K562 (cell line): Measurements from ENCODE around the gene INPP5E. TPM values are rescaled to one million over a fixed set of nuclear protein-coding genes. Genes with fewer than 3 reads are reported as not detected.

Experiments
- ATAC-seq: fragments of 200-7000 bp; cut with Tn5 transposase; 3 replicates; pipeline ENCODE4 v1.9.1; 2020; ENCODE audit warnings: moderate library complexity
- BruUV-seq: library from RNA; stranded (reverse); fragments of 400-500 nt; replicated peaks from 2 replicates; lab custom pipeline; 2021; lab: Mats Ljungman, UMichigan
- CTCF ChIA-PET: fragments of 300-600 bp; formaldehyde crosslinking; extraction: SDS; loops from one replicate; lab custom pipeline; 2021; ENCODE audit warnings: low intra/inter-chr PET ratio; lab: Yijun Ruan, JAX
- POLR2A ChIA-PET: fragments of 300-600, 350-650 bp; sonication (Branson Sonifier 250); formaldehyde crosslinking; extraction: SDS; loops from one replicate; lab custom pipeline; 2021; ENCODE audit warnings: antibody characterized with exemption, inconsistent platforms; lab: Yijun Ruan, JAX
- DNase-seq, 4 experiments: peaks; one replicate each; pipeline versions ENCODE4 v3.0.0 to v3.0.0-alpha.2; 2011 to 2018; ENCODE audit warnings: low spot score in 3 of 4, mixed read lengths in 3 of 4; ENCODE audit errors: extremely low read depth in 1 of 4
- FAIRE-seq: peaks from 2 replicates; lab custom pipeline; 2011; peaks lifted over from hg19 to GRCh38; lab: Jason Lieb, UNC
- H2AFZ ChIP-seq: 2 replicates; pipeline ENCODE4 v1.6.0; 2011; ENCODE audit warnings: low read depth, low read length, control low read depth, inconsistent platforms
- H3K27ac ChIP-seq: fragments of 200-600 bp; 3 replicates; pipeline ENCODE4 v1.8.0; 2011; ENCODE audit warnings: low read depth, mild to moderate bottlenecking, control low read depth, inconsistent platforms, low read length, moderate library complexity, mixed read lengths; ENCODE audit errors: extremely low read depth
- H3K27me3 ChIP-seq, 2 experiments: fragments of 300-600 bp in 1 of 2; 2 replicates in 1 of 2; 3 replicates in 1 of 2; pipeline versions ENCODE4 v1.6.0 to v1.8.0; 2011; ENCODE audit warnings: inconsistent platforms in 2 of 2, low read length in 2 of 2, mild to moderate bottlenecking in 1 of 2, mixed read lengths in 1 of 2, moderate library complexity in 1 of 2; ENCODE audit not compliant: control insufficient read depth in 2 of 2, insufficient read depth in 2 of 2
- H3K36me3 ChIP-seq: fragments of 300-600 bp; 3 replicates; pipeline ENCODE4 v1.8.0; 2011; ENCODE audit warnings: mild to moderate bottlenecking, low read length, inconsistent platforms; ENCODE audit not compliant: control insufficient read depth, insufficient read depth
- H3K4me1 ChIP-seq, 2 experiments: fragments of 200-600 bp in 1 of 2; replicated peaks in 1 of 2; 2 replicates in 1 of 2; 3 replicates in 1 of 2; pipeline versions ENCODE4 v1.5.1 to v1.8.0; 2011; ENCODE audit warnings: inconsistent platforms in 2 of 2, low read length in 2 of 2, mild to moderate bottlenecking in 1 of 2, mixed read lengths in 1 of 2, moderate library complexity in 1 of 2; ENCODE audit not compliant: control insufficient read depth in 2 of 2, insufficient read depth in 2 of 2
- H3K4me2 ChIP-seq: 2 replicates; pipeline ENCODE4 v1.6.1; 2011; ENCODE audit warnings: low read length, control low read depth, inconsistent platforms, mixed read lengths; ENCODE audit not compliant: insufficient read depth
- H3K4me3 ChIP-seq: fragments of 200-600 bp; sonication (generic), shearing (Covaris generic); 2 replicates; pipeline ENCODE4 v1.5.1; 2016; ENCODE audit warnings: control low read depth, inconsistent platforms
- H3K79me2 ChIP-seq: fragments of 200-600 bp; 3 replicates; pipeline ENCODE4 v1.8.0; 2011; ENCODE audit warnings: low read length, inconsistent platforms; ENCODE audit not compliant: control insufficient read depth, insufficient read depth
- H3K9ac ChIP-seq, 2 experiments: 2 replicates each; pipeline versions ENCODE4 v1.6.0 to v1.6.1; 2011; ENCODE audit warnings: low read depth in 2 of 2, low read length in 2 of 2, control low read depth in 1 of 2, inconsistent platforms in 1 of 2, mild to moderate bottlenecking in 1 of 2, mixed read lengths in 1 of 2; ENCODE audit not compliant: insufficient read depth in 1 of 2
- H3K9me1 ChIP-seq: one replicate; pipeline ENCODE4 v1.6.0; 2011; ENCODE audit warnings: inconsistent platforms, mild to moderate bottlenecking, low read length, moderate library complexity; ENCODE audit not compliant: control insufficient read depth, insufficient read depth
- H3K9me3 ChIP-seq: replicated peaks from 2 replicates; pipeline ENCODE4 v1.5.1; 2011; ENCODE audit warnings: low read depth, low read length, inconsistent platforms; ENCODE audit not compliant: control insufficient read depth, insufficient read depth
- H4K20me1 ChIP-seq: replicated peaks from 2 replicates; pipeline ENCODE4 v1.6.1; 2011; ENCODE audit warnings: low read length, inconsistent platforms, mixed read lengths; ENCODE audit not compliant: control insufficient read depth, insufficient read depth
- C11orf30 ChIP-seq: fragments of 450-650 bp; IDR thresholded peaks from 2 replicates; pipeline ENCODE4 v1.6.1; 2016; ENCODE audit warnings: low read depth, mild to moderate bottlenecking
- NFRKB ChIP-seq: fragments of 450-650 bp; IDR thresholded peaks from 2 replicates; pipeline ENCODE4 v1.6.1; 2016; ENCODE audit warnings: low read depth
- PHF20 ChIP-seq: fragments of 450-650 bp; IDR thresholded peaks from 2 replicates; pipeline ENCODE4 v1.6.1; 2018; ENCODE audit not compliant: partially characterized antibody
- WHSC1 ChIP-seq: IDR thresholded peaks from one replicate; pipeline ENCODE4 v1.6.1; 2012; ENCODE audit warnings: low read length, control low read depth, inconsistent platforms
- ZNF212 ChIP-seq: fragments of 450-650 bp; formaldehyde crosslinking; IDR thresholded peaks from 2 replicates; pipeline ENCODE4 v1.4.0; 2020; ENCODE audit warnings: mild to moderate bottlenecking
- ZNF263 ChIP-seq: sonication (generic); formaldehyde crosslinking; IDR thresholded peaks from 2 replicates; pipeline ENCODE4 v1.8.0; 2022; ENCODE audit warnings: mild to moderate bottlenecking, missing genetic modification reagents, borderline replicate concordance
- WGBS: fragments of 100-300 bp; shearing (Covaris generic); methylation state at CpG from one replicate; pipeline ENCODE4 v1.1.6; 2016; ENCODE audit warnings: low coverage, mixed read lengths; ENCODE audit not compliant: insufficient coverage; ENCODE audit errors: missing lambda C conversion rate; 5-methylcytosine and 5-hydroxymethylcytosine counted together
- in situ Hi-C: fragments of 300-500 bp; cut with MboI; formaldehyde crosslinking; loops from 4 replicates; pipeline ENCODE4 v1.15.0; 2018; ENCODE audit warnings: inconsistent platforms, mixed read lengths
- intact Hi-C: fragments of 100-400 bp; cut with micrococcal nuclease; formaldehyde crosslinking; loops from 2 replicates; pipeline ENCODE4 v1.14.2; 2022
- polyA plus RNA-seq, 8 experiments: library from polyadenylated mRNA; depleted of rRNA in 4 of 8; stranded (reverse) in 5 of 8; unstranded in 3 of 8; fragments of >200 nt; fragmentation: Nextera tagmentation in 2 of 8; fragmentation: Illumina TruSeq in 1 of 8; extraction: Ambion mirVana in 2 of 8; extraction: Trizol in 1 of 8; gene quantifications; 2 replicates each; pipeline versions ENCODE4 v1.2.1 to v1.2.3, GENCODE V29; 2011 to 2014; ENCODE audit warnings: inconsistent platforms in 1 of 8, missing spikeins in 1 of 8
- total RNA-seq, 7 experiments: library from RNA; depleted of rRNA in 6 of 7; stranded (reverse); fragments of >200 nt in 6 of 7; fragmentation: Illumina TruSeq in 2 of 7; extraction: Trizol in 2 of 7; gene quantifications; 2 replicates each; pipeline versions ENCODE4 v1.2.1 to v1.2.3, GENCODE V29; 2011 to 2021; ENCODE audit warnings: low replicate concordance in 1 of 7
- TF ChIP-seq, protein P1 (sequence below): sonication (generic); formaldehyde crosslinking; IDR thresholded peaks from 2 replicates; pipeline ENCODE4 v1.8.1; 2022; ENCODE audit warnings: missing genetic modification reagents

Gene INPP5E
- total and polyA plus RNA-seq, 9 of the 15 experiments (the other 6 are each of a cell fraction or from before 2014, with no cell fraction given): 0.38 to 17.4 (median 4.9) TPM

DNA sequence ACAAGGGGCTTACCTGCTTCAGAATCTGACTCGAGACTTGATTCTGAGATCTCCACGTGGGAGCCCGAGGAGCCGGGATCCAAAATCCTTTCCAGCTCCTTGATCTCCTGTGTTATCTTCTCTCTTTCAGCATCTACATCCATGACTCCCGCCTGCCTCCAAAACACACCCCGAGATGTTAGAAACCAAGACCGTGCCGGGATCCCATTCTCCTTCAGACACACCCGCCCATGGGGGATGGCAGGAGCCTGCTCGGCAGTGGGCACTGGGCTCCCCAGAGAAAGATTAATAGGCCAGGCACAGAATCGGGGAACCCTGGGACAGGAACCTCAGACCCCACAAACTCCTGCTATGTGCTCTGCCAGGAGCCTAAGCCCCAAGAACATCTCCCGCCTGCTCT is 41.4 kb downstream of the INPP5E start (continued):
- TF ChIP-seq ZNF212 (CRISPR knock-in tag) (no peak), NFRKB (no peak), C11orf30 (no peak), WHSC1 (no peak)
- TF ChIP-seq, protein P1, sequence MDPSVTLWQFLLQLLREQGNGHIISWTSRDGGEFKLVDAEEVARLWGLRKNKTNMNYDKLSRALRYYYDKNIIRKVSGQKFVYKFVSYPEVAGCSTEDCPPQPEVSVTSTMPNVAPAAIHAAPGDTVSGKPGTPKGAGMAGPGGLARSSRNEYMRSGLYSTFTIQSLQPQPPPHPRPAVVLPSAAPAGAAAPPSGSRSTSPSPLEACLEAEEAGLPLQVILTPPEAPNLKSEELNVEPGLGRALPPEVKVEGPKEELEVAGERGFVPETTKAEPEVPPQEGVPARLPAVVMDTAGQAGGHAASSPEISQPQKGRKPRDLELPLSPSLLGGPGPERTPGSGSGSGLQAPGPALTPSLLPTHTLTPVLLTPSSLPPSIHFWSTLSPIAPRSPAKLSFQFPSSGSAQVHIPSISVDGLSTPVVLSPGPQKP (CRISPR knock-in tag): no peak

DNA sequence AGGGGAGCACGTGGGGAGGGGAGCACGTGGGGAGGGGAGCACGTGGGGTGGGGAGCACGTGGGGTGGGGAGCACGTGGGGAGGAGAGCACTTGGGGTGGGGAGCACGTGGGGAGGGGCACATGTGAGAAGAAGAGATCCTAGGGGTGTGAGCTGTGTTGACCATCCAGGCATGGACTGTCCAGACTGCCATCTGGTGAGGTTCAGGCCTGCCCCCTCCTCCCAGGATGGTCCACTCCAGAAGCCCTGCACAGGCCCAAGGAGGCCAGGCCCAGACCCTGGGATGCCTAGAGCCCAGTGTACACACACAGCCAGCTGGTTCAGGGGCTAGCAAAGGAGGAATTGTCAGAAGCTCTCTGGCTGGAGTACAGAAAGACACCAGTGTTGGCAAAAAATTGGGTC is 42.0 kb downstream of the INPP5E start:
- Histone ChIP-seq H3K9me1 (no peaks in the 10 kb centered on the region), H3K79me2 (peaks cover 28% of the 10 kb centered on the region), H3K27ac (no peak overlapping the region), H3K4me3 (no peak overlapping the region), H2AFZ (no peak overlapping the region), H3K4me1 (peaks cover 7 to 43% of the 10 kb centered on the region in 2 experiments; a peak in 4 of 5 replicates), H3K9me3 (no peaks in the 10 kb centered on the region), H3K9ac (no peak overlapping the region), H4K20me1 (no peaks in the 10 kb centered on the region; the same call in 1 of the 2 replicates), H3K4me2 (no peak overlapping the region), H3K36me3 (peaks cover 76% of the 10 kb centered on the region), H3K27me3 (no peaks in the 10 kb centered on the region)
- CTCF ChIA-PET: no interaction called here
- in situ Hi-C loops: no loop called here
- no TSS peak for BruUV-seq
- POLR2A ChIA-PET: no interaction called here
- TF ChIP-seq PHF20: no peak
- peak; percentile 69; the same call in 1 of the 2 replicates for TF ChIP-seq ZNF263 (CRISPR knock-in tag)
- FAIRE-seq (no peak), DNase-seq (no peak), ATAC-seq (no peak)
- no CpG with 5 or more reads among the region's 6 CpGs for WGBS
- intact Hi-C loops: no loop called here
